WTC11 (cell line): ENCODE data around the gene ZNRF1. TPM values are rescaled to one million over a fixed set of nuclear protein-coding genes. Genes with fewer than 3 reads are reported as not detected.

Source experiments
- ATAC-seq: fragments of 200-7000 bp; cut with Tn5 transposase; 2 replicates; pipeline ENCODE4 v1.10.0; 2021; ENCODE audit warnings: mild to moderate bottlenecking, moderate library complexity
- CTCF ChIA-PET: fragments of 300-600 bp; sonication (Branson Sonifier 250); formaldehyde crosslinking; loops from one replicate; lab custom pipeline; 2021; ENCODE audit warnings: antibody characterized with exemption; lab: Charles Lee
- POLR2A ChIA-PET: fragments of 350-600 bp; sonication (Branson Sonifier 250); formaldehyde crosslinking; loops from one replicate; lab custom pipeline; 2021; ENCODE audit warnings: antibody characterized with exemption; lab: Charles Lee
- DNase-seq: peaks from one replicate; pipeline ENCODE4 v3.0.0; 2021; ENCODE audit warnings: low spot score
- H3K27ac Mint-ChIP-seq: 2 replicates; pipeline ENCODE4 v1.8.0; 2021; ENCODE audit warnings: mixed read lengths
- H3K27me3 Mint-ChIP-seq: 2 replicates; pipeline ENCODE4 v1.8.0; 2021; ENCODE audit warnings: low read depth, mild to moderate bottlenecking, moderate library complexity, mixed read lengths
- H3K36me3 Mint-ChIP-seq: 2 replicates; pipeline ENCODE4 v1.8.0; 2021; ENCODE audit warnings: mixed read lengths
- H3K4me1 Mint-ChIP-seq: 2 replicates; pipeline ENCODE4 v1.8.0; 2022; ENCODE audit warnings: mixed read lengths
- H3K4me3 Mint-ChIP-seq: 2 replicates; pipeline ENCODE4 v1.8.0; 2021; ENCODE audit warnings: mild to moderate bottlenecking, moderate library complexity, mixed read lengths
- H3K9me3 Mint-ChIP-seq: 2 replicates; pipeline ENCODE4 v1.8.0; 2021; ENCODE audit warnings: mixed read lengths
- ATF3 ChIP-seq: sonication (generic); formaldehyde crosslinking; conservative IDR thresholded peaks from 2 replicates; pipeline ENCODE4 v1.8.1; 2022; ENCODE audit warnings: mild to moderate bottlenecking, missing genetic modification reagents
- CDX4 ChIP-seq: fragments of 250-450 bp; sonication (Bioruptor Pico); IDR thresholded peaks from 2 replicates; pipeline ENCODE4 v1.9.0; 2021; ENCODE audit warnings: moderate library complexity, mild to moderate bottlenecking, inconsistent platforms, borderline replicate concordance
- CREB1 ChIP-seq: sonication (generic); formaldehyde crosslinking; IDR thresholded peaks from 2 replicates; pipeline ENCODE4 v1.8.0; 2023; ENCODE audit warnings: mild to moderate bottlenecking, missing genetic modification reagents
- E2F4 ChIP-seq: sonication (generic); formaldehyde crosslinking; IDR thresholded peaks from 2 replicates; pipeline ENCODE4 v1.8.1; 2022; ENCODE audit warnings: low read depth, mild to moderate bottlenecking, moderate library complexity, missing genetic modification reagents, borderline replicate concordance
- ESRRA ChIP-seq: sonication (generic); formaldehyde crosslinking; IDR thresholded peaks from 2 replicates; pipeline ENCODE4 v1.8.1; 2022; ENCODE audit warnings: mild to moderate bottlenecking, missing genetic modification reagents, borderline replicate concordance
- ETV6 ChIP-seq: sonication (generic); formaldehyde crosslinking; IDR thresholded peaks from 2 replicates; pipeline ENCODE4 v1.8.1; 2022; ENCODE audit warnings: mild to moderate bottlenecking, missing genetic modification reagents
- IRF1 ChIP-seq: sonication (generic); formaldehyde crosslinking; IDR thresholded peaks from 2 replicates; pipeline ENCODE4 v1.8.0; 2023; ENCODE audit warnings: missing genetic modification reagents
- JAZF1 ChIP-seq: fragments of 250-450 bp; sonication (Bioruptor Pico); IDR thresholded peaks from 2 replicates; pipeline ENCODE4 v1.9.0; 2021; ENCODE audit warnings: moderate library complexity, mild to moderate bottlenecking, inconsistent platforms
- MAX ChIP-seq: sonication (generic); formaldehyde crosslinking; IDR thresholded peaks from 2 replicates; pipeline ENCODE4 v1.8.0; 2022; ENCODE audit warnings: mild to moderate bottlenecking, missing genetic modification reagents
- MXD4 ChIP-seq: fragments of 250-450 bp; sonication (Bioruptor Pico); IDR thresholded peaks from 2 replicates; pipeline ENCODE4 v1.8.0; 2021; ENCODE audit warnings: mild to moderate bottlenecking, moderate library complexity, borderline replicate concordance
- MYBL2 ChIP-seq: sonication (generic); formaldehyde crosslinking; IDR thresholded peaks from 2 replicates; pipeline ENCODE4 v1.8.1; 2023; ENCODE audit warnings: mild to moderate bottlenecking, moderate library complexity, missing genetic modification reagents
- NR1H2 ChIP-seq: sonication (generic); formaldehyde crosslinking; IDR thresholded peaks from 2 replicates; pipeline ENCODE4 v1.9.0; 2021; ENCODE audit warnings: mild to moderate bottlenecking, moderate library complexity, missing genetic modification reagents
- NR3C1 ChIP-seq: sonication (generic); formaldehyde crosslinking; conservative IDR thresholded peaks from 2 replicates; pipeline ENCODE4 v1.8.1; 2023; ENCODE audit warnings: low read depth, mild to moderate bottlenecking, missing genetic modification reagents
- PREB ChIP-seq: sonication (generic); formaldehyde crosslinking; IDR thresholded peaks from 2 replicates; pipeline ENCODE4 v1.8.1; 2022; ENCODE audit warnings: mild to moderate bottlenecking, missing genetic modification reagents, moderate library complexity, borderline replicate concordance
- PRRX2 ChIP-seq: fragments of 250-450 bp; sonication (Bioruptor Pico); IDR thresholded peaks from 2 replicates; pipeline ENCODE4 v1.8.0; 2021; ENCODE audit warnings: mild to moderate bottlenecking
- SP1 ChIP-seq: sonication (generic); formaldehyde crosslinking; conservative IDR thresholded peaks from 2 replicates; pipeline ENCODE4 v1.8.1; 2022; ENCODE audit warnings: missing genetic modification reagents
- STAT6 ChIP-seq: sonication (generic); formaldehyde crosslinking; conservative IDR thresholded peaks from 2 replicates; pipeline ENCODE4 v1.8.1; 2023; ENCODE audit warnings: mild to moderate bottlenecking, low read depth, missing genetic modification reagents, moderate library complexity
- USF1 ChIP-seq: sonication (generic); formaldehyde crosslinking; IDR thresholded peaks from 2 replicates; pipeline ENCODE4 v1.8.0; 2022; ENCODE audit warnings: mild to moderate bottlenecking, missing genetic modification reagents
- ZNF138 ChIP-seq: sonication (generic); formaldehyde crosslinking; conservative IDR thresholded peaks from 2 replicates; pipeline ENCODE4 v1.8.1; 2022; ENCODE audit warnings: mild to moderate bottlenecking, moderate library complexity, missing genetic modification reagents
- ZNF425 ChIP-seq: fragments of 250-450 bp; sonication (Bioruptor Pico); conservative IDR thresholded peaks from 2 replicates; pipeline ENCODE4 v1.9.0; 2021; ENCODE audit warnings: mild to moderate bottlenecking
- total RNA-seq: library from RNA; stranded (reverse); gene quantifications from 3 replicates; pipeline ENCODE4 v1.2.3, GENCODE V29; 2021

The ZNRF1 gene
- total RNA-seq, 1 experiment from 2014 or later = 47.6 TPM

- no peak for DNase-seq
- H3K4me1 Mint-ChIP-seq = peaks cover 36% of the 10 kb centered on the region
- H3K9me3 Mint-ChIP-seq = peaks cover 6% of the 10 kb centered on the region
- no peak overlapping the region for H3K4me3 Mint-ChIP-seq
- H3K27ac Mint-ChIP-seq = peak overlapping the region; percentile 52
- POLR2A ChIA-PET = no interaction called here
- ATAC-seq = no peak
- TF ChIP-seq JAZF1 (CRISPR knock-in tag) (no peak), PREB (CRISPR knock-in tag) (no peak), ESRRA (no peak), STAT6 (CRISPR knock-in tag) (no peak), ZNF425 (no peak), MXD4 (CRISPR knock-in tag) (no peak), IRF1 (CRISPR knock-in tag) (no peak), ETV6 (CRISPR knock-in tag) (no peak), MAX (CRISPR knock-in tag) (no peak), PRRX2 (no peak), MYBL2 (no peak), E2F4 (CRISPR knock-in tag) (no peak), USF1 (no peak), ZNF138 (no peak), CDX4 (CRISPR knock-in tag) (no peak), ATF3 (CRISPR knock-in tag) (no peak), CREB1 (CRISPR knock-in tag) (no peak), NR3C1 (CRISPR knock-in tag) (no peak), NR1H2 (no peak), SP1 (CRISPR knock-in tag) (no peak)
- CTCF ChIA-PET = interaction anchor here (1.5 to 5.7 kb wide), 2 partner anchors 8 to 10 kb away, joined by 5 to 135 read pairs; no protein-coding TSS in a partner anchor
- peaks cover 9% of the 10 kb centered on the region for H3K36me3 Mint-ChIP-seq
- no peaks in the 10 kb centered on the region for H3K27me3 Mint-ChIP-seq
Observed at GRCh38 chr16:75106351-75107274, 107.8 kb downstream of the ZNRF1 start.
